Fibroblast of skin of right quadriceps (primary cell): Measurements from ENCODE around the gene KCND3.

Source experiments
- DNase-seq: peaks from one replicate; pipeline ENCODE4 v3.0.0-alpha.2; 2013

The KCND3 gene

DNA sequence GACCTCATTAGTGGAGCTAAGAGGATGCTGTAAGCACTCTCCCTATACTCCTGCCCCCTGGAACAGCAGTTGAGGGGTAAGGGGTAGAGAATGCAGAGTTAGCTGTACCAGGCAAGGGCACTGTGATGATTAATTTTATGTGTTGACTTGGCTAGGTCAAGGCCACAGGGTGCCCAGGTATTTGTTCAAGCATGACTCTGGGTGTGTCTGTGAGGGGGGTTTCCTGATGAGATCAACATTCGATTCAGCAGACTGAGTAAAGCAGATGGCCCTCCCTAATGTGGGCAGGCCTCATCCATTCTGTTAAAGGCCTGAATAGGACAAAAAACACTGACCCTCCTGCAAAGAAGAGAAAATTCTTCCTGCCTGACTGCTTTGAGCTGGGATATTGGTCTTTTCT, 110.8 kb downstream of the KCND3 start:
- DNase-seq: no peak

DNA sequence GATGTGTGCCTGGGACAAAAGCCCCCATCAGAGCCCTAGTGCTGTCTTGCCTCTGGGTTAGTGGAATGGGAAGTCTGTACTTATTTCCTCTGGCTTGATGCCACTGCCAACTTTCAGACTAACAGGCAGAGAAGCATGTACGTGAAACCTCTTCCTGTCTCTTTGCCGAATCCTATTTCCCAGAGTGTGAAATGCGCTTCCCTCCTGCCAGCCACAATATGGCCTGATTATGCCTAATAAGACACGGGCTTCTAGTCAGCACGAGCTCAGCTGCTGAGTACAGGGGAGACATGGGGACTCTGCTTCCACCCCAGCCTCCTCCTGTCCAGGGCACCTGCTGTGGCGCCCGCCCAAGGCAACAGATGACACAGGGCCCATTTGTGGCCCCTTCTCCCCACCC, 111.4 kb downstream of the KCND3 start:
- DNase-seq: no peak

DNA sequence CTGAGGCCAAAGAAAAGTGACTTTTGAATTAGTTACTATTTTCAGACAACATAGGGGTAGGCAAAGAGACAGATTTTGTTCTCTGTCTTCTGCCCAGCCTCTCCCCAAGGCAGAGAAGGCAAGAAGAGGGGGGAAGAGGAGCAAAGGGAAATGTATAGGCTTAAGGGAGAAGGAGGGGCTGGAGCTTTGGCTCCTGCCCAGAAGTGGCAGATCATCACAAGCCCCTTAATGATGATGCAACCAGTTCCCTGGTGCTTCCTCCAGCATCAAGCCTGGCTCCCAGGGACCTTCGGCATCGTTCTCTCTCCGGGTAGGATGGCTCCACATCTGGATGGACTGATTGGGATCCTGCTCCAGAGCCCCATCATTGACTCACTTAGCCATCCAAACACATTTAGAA, 112.8 kb downstream of the KCND3 start:
- no peak for DNase-seq

DNA sequence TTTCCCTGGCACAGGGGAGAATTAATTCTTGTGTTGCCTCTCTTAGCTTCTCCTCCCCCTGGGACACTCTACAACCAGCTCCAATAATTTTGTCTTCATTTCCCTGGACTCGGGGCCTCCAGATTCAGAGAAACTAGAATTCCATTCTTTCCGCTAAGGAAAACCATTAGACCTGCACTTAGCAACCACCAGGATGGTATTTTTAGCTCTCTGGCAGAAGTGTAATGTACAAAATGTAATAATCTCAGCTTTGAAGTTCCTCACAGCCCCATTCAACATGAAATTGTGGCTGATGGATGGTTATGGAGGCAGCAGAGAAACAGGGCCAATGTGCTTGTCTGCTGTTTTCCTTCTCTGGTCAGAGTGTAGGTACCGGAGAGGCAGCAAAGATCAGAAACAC, 113.8 kb downstream of the KCND3 start:
- no peak for DNase-seq

DNA sequence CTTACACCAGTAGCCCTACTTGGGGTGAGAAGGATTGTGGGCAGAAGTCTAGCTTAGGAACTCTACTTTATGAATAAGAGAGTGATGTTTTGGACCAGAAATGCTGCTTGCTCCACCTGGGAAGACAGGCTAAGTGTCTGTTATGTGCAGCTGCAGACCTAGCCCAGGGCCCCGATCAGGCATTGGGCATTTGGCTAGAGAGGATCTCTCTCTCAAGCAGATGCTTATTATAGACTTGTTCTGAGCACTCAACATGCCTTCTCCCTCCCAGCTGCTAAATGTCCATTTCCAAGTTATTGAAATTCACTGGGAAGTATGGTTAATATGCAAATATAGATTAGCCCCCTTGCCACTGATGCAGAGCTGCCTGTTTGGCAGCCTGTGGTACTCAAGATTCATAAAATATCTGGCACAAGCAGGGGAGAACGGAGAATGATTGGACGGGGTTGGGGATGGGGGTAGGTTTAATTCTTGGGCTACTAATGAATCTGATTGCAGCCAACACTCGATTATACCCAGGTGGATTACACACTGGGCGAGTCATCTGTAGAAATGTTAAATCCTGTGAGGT, 115.9 kb downstream of the KCND3 start:
- DNase-seq: no peak

DNA sequence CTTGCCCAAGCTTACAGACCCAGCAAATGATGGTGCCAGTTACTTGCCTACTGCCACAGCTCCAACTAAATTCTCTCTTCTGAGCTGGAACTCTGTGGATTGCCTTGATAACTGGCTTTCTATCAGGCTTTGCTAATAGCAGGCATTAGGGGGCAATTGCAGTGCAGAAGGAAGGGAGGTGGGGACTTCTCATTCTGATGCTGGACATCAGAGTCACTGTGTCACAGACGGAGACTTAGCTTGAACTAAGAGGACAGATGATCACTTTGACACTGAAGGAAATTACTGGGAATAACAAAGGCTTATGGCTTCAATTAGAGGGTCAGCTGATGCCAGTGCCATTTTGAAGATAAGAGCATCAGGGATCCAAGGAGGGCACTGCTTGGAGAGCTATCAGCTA, 119.3 kb downstream of the KCND3 start:
- DNase-seq: no peak

DNA sequence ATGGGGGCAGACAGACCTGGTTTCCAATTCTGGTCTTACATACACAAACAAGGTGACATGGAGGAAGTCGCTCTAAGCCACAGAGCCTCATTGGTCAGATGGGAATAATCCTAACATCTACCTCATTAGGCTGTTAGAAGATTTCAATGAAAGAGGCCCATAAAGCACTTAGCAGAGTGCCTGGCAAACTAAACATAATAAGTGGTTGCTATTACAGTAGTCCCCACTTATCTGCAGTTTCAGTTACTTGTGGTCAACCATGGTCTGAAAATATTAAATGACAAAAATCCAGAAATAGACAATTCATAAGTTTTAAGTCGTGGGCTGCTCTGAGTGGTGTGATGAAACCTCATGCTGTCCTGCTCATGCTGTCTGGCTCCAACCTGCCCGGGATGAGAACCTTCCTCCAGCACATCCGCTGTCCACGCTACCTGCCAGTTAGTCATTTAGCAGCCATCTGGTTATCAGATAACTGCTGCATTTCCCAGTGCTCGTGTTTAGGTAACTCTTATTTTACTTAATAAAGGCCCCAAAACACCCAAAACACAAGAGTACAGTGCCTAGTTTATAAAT, 121.5 kb downstream of the KCND3 start:
- DNase-seq: no peak

DNA sequence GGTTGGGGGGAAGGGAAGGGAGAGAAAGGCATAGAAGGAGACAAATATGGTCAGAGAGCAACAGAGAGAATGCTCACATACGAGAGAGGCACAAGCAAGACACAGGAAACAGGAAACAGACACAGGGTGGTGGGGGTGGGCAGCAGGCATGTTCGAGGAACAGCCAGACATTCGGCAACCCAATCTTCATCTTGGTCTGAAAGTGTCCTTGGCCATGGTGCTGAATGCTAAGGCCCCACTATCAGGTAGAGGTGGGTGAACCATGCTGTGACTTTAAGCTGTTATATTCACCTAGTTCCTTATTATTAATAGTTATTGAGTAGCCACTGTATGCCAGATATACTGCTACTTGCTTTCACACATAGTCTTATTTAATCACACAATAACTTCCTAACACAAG, 124.6 kb downstream of the KCND3 start:
- DNase-seq: no peak

DNA sequence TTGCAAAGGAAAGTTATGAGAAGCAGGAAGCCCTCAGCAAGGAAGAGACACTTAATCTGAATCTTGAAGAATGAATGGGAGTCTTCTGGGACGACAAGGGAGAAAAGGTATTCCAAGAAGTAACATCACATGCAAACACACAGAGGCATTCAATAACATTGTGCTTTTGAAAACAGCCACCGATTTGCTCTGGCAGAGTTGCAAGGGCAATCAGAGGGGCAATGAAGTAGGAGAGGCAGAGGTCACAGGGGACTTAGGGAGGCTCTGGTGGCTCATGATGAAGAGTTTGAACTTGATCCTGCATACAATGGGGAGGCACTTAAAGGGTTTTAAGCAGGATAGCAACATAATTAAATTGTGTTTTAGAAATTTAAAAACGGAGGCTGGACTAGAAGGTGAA, 126.1 kb downstream of the KCND3 start:
- DNase-seq: no peak

DNA sequence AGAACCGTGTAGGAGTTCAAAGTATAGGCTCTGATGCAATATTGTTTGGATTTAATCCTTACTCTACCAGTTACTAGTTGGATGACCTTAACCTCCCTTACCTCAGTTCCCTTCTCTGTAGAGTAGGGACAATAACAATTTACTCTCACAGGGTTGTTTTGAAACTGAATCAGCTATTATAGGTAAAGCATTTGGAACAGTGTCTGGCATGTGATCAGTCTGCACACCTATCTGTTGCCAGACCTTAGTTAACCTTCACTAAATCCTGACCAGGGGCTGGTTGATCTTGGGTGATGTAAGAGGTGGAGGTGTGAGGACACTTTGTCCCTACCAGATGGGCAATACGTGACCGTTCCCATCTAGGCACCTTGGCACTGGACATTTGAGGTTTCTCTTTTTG, 126.9 kb downstream of the KCND3 start:
- DNase-seq: no peak

DNA sequence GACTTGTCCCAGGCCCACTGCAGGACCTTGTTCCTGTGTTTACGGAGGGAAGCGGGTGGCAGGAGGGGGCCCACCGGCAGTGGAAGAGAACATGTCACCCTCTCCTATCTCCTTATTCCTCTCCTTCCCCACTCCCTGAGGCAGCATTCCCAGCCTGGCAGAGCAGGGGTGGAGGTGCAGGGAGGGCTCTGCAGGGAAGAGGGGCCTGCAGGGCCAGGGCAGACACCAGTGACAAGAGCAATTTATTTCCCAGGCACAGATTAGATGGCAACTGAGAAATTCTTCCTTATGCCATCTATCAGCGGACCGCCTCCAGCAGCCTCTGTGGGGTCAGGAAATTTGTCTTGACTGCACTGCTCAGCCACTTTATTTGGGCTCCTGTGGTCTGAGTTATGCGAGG, 127.9 kb downstream of the KCND3 start:
- DNase-seq: no peak

DNA sequence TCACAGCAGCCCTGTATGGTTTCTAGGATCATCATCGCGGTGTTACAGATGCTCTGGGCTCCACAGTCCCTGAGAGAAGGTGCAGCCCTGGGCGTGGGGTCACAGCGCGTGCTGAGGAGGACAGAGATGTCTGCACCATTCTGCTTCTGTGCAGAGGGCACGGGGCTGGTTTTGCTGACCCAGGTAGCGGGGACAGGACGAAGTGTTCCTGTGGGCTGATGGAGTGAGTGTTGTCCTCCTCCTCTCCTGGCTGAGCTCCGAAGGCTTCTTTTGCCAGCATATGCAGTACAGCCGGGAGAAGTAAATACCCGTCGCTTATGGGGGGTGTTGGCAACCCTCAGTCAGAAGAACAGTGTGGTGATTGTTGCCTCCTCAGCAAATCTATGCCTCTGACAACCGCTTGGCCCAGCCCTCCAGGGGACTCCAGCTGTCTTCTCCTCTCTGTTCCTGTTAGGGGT, 132.2 kb downstream of the KCND3 start:
- DNase-seq: no peak

DNA sequence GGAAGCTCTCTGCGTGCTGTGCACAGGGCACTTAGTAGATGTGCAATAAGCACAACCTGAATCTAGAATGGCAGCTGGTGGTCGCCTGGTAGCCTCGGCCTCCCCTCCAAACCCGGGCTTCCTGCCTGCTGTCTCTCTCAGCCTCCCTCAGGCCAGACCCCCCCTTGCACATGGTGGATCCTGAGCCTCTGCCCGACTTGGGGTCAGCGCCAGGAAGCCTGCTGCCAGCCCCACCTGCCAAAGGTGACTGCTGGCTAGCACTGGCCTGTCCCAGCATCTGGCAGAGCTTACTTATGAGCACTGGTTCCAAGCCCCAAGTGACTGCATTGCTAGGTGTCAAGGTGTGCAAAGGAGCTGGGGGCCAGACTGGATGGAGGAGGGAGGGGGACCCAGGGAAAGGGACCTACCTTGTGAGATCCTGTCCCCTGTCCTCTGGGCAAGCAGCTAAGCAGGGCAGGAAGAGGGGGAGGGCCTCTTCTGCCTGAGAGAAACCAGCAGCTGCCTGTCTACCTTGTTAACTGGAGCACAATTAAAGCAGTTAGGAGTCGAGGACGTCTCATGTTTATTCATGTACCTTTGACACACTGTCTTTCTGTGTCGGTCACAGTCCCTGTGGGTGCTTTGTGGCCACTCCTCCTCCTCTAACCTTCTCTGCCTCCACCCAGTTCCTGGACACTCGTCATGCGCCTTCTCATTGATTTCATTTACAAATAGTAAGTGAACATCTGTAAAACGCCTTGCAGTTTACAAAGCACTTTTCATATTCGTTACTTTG, 132.9 kb downstream of the KCND3 start:
- no peak for DNase-seq

DNA sequence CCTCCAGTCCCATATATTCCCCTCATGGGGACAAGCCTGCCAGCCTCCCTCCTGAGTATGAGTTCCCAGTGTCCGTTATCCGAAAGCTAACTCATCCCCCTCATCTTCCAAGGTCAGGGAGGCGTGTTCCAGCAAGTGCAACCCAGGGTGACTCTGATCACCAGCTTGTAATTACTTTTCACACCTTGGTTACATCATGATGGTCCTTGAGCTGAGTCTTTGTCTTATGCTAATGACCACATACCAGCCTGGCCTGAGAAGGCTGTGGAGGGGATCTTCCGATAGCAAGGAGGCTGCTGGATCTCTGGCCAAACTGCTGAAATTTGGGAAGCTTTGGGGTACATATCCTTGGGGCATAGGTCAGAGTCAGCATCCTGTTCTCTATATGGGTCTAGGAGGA, 134.2 kb downstream of the KCND3 start:
- no peak for DNase-seq

DNA sequence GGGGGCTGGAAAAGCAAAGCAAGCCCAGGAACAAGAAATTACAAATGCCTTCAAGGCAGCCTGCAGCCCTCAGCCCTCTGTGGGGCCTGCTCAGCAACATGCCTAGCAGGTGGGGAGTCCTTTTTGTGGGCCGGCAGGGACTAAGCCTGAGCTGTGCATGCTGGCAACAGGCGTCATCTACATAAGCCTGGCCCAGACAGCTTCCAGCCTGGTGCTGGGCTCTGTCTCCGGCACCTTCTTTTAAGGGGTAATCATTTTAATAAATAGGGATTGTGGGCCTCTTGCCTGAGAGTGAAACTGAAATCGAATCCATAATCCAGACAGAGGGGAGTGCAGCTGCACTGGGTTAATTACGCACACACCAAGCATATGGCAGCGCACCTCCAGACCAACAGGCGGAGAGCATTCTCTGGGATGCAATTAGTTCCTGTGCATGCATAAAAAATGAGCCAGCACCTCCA, 137.2 kb downstream of the KCND3 start:
- DNase-seq: no peak

DNA sequence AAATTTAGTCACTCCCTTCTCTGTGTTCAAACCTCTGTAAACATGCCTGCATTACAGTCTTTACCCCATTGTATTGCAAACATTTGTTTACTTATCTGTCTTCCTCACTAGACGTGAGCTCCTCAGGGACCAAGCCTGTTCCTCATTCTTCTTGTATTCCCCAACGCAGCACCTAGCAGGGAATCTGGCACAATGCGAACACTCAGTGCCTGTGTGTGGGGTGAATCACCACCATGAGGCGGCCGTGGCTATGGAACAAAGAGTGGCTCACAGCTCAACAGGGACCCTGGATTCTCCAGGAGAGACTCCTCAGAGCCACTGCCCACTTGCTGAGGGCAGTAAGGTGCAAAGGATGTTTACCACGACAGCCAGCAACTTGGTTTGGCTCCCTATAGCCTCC, 137.9 kb downstream of the KCND3 start:
- no peak for DNase-seq

DNA sequence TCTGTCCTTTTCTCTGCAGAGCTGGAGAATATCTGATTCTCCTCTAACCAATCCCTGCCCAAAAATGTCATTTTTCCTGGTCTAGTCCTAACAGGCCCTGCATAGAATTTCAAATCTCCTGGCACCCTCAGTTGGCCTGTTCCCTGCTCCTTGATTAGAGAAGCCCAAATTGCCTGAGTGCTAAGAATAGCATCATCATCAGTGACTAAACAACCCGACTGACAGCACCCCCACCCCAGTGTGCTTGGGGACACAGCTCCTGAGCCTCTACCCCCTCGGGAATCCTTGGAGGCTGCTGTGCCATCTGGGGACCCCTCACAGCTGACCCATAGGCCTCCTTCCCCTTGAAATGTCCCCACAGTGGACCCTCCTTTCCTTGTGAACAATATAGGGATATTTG, 139.4 kb downstream of the KCND3 start:
- DNase-seq: no peak

DNA sequence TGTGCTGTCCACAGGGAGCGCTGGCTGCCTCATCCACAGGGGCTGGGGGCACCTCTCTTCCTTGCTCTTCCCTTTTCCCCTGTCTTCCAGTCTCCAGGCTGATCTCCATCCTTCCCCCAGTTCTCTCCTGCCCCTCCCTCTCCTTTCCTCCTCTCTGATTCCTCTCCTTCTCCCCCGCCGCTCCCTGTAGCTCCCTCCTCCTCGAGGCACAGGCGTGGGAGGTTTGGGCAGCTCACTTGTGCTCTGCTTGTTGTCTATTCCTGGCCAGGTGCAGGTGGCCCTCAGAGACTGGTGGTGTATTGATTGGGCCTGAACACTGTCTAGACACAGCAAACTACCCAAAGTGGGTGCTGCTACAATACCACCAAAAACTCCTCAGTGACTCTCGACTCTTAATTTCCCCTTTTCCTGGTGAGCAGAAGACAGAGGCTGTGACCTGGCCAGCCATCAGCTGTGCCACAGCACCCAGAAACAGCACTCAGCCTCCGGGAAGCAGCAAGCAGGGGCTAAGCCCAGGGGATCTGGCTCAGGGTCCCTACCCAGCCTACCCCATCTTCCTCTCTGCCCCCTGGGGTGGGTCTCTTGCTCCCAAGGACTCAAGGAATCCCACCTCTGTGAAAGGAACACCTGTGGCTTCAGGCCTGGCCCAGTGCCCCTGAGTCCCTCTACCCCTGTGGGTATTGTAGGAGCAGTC, 140.5 kb downstream of the KCND3 start:
- DNase-seq: no peak

DNA sequence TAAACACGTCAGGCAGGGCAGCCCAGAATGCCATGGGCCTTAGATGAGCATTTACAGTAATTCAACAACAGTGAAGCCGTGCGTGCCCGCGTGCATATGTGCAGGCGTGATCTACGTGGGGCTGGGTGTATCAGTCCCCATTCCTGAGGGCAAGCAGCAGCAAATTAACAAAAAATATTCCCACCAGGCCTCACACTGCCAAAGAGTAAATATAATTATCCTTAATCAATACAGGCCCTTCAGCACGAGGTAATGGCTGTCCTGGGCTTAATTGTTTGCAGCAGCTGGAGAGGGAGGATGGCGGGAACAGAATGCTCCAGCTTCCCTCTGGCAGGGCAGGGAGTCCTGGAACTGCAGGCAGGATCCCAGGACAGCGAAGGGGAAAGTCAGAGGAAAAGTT, 142.0 kb downstream of the KCND3 start:
- DNase-seq: no peak

DNA sequence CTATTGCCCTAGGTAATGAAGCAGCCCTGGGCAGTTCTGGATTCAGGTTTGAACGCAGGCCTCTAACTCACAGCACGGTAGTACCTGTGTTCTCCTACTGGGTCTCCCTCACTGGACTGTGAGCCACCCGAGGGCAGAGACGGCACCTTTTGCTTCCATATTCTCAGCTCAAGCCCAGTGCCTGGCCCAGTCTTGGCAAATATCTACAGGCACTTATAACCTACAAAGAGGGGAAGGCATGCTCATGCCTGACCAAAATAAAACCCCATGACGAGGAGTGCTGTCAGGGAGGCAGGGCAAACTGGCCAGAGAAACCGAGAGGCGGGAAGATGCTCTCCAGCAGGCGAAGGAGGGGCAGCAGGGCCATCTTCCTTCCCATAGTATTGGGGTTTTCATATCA, 142.6 kb downstream of the KCND3 start:
- no peak for DNase-seq

DNA sequence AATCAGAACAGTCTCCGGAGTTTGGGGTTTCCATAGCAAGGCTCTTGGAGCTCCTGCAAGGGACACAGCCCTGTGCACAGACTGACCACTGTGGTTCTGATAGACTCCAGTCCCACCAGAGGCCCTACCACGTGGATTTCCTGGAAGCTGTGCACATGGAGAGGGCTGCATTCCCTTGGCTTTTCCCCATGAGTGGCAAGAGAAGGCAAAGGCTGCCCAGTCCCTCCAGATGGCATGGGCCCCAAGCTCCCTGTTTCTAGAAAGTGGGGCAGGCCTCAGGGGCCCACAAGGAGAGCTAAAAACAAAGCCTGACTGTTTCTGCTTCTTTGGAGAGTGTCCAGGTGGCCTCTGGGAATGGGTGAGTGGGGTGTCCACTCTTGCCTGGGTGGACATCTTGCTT, 146.3 kb downstream of the KCND3 start:
- DNase-seq: no peak

DNA sequence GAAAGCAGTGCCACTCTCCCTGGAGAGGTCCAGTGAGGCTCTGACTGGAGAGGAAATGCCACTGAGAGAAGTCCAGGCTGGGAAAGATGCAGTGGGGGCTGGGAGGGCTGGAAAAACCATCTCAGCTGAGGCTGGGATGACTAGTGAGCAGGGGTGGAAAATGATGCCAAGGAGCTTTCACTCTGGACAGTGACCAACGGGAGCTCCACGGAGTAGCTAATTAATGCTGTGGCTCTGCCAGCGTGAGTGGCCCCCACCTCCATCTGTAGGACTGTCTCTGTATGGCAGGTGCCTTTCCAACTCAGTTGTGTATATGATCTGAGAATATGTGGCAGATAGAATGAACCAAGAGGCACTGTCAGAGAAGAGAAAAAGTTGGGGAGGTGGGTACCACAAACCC, 147.1 kb downstream of the KCND3 start:
- DNase-seq: no peak

DNA sequence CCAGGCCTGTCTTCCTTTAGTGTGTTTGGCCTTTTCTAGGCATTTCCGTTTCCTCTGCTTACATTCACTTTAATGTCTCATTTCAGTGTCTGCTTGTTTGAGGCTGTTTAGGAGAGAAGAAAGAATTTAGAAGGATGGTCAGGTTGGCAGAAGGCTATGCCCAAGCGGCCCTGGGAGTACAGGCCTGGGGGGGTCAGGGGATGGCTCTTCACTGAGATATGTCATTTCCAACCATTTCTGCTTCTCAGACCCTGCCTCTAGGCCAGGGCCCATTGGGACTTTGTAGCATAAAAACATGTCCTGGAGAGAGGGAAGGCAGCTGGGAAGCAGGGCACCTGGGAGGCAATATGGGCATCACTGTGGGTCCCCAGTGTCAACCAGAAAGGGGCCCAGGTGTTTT, 147.7 kb downstream of the KCND3 start:
- DNase-seq: no peak

DNA sequence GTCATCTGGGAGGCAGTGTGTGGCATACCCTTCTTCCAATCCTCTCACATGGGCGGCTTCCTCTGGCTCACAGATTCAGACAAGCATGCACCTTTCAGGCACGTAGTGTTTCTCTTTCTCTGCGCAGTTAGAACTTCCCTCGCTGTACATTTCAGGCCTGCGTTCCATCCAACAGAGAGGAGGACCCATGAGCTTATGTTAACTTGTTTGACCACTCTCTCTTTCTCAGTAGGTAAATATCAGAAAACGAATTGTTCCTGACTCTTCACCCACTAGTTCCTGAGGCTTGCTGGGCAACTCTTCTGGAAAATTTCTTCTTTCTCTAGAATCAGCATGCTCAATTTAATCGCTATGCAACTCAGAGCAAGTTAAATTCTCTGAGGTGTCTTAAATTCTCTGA, 148.3 kb downstream of the KCND3 start:
- DNase-seq: no peak
